GM21390 (cell line): Measurements from ENCODE around the gene RBMX2.
A peak's percentile ranks its signal among the peaks of the same experiment; 100 is the strongest.
"Not testable (repeated sequence)": the region's sequence is repeated elsewhere in the genome, so short reads cannot be mapped to it uniquely, and the experiment has no call there.

Experiments
- ATAC-seq: cut with Tn5 transposase; IDR thresholded peaks from one replicate; pipeline ENCODE4 v1.9.1; 2021; ENCODE audit not compliant: unreplicated experiment

RBMX2 gene, protein sequence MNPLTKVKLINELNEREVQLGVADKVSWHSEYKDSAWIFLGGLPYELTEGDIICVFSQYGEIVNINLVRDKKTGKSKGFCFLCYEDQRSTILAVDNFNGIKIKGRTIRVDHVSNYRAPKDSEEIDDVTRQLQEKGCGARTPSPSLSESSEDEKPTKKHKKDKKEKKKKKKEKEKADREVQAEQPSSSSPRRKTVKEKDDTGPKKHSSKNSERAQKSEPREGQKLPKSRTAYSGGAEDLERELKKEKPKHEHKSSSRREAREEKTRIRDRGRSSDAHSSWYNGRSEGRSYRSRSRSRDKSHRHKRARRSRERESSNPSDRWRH

GRCh38 chrX:130401415-130402207 lies at the start of gene RBMX2:
Gene RBMX2 (plus strand): TSS chrX:130401987. CDS start chrX:130402033, 46 bp downstream.
- peak; percentile 95 for ATAC-seq

GRCh38 chrX:130352050-130352449 lies 49.7 kb upstream of the RBMX2 start:
- ATAC-seq = not testable (repeated sequence)

- no peak for ATAC-seq
These were observed 25.7 kb upstream of the RBMX2 start for GRCh38 chrX:130376077-130376476.

GRCh38 chrX:130378024-130378669 lies 23.6 kb upstream of the RBMX2 start:
- no peak for ATAC-seq

DNA sequence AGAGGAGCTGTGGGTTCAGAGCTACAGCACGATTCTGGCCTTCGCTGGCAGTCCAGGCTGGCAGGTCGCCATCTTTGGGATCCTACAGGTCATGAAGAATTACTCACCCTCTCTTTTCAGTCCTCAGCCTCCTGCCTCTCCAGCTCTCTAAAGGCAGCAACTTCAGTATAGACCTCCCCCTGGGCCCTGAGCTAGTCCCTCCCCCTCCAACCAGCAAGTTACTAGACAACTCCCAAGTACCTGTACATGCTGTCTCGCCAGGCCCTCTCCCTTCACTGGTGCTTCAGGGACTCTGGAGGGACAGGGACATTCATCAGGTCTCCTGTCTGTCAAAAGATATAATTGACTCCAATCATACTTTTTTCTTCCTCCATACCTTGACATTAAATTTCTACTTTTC lies 16.3 kb upstream of the RBMX2 start, which contains the start of gene GPR119:
Gene GPR119, minus strand, starts transcription at position 155 of the 400 bp plus-strand sequence. CDS start 227 bp downstream, outside the sequence.
- no peak for ATAC-seq

- no peak for ATAC-seq
These were observed 15.4 kb upstream of the RBMX2 start for GRCh38 chrX:130386408-130386808.

DNA sequence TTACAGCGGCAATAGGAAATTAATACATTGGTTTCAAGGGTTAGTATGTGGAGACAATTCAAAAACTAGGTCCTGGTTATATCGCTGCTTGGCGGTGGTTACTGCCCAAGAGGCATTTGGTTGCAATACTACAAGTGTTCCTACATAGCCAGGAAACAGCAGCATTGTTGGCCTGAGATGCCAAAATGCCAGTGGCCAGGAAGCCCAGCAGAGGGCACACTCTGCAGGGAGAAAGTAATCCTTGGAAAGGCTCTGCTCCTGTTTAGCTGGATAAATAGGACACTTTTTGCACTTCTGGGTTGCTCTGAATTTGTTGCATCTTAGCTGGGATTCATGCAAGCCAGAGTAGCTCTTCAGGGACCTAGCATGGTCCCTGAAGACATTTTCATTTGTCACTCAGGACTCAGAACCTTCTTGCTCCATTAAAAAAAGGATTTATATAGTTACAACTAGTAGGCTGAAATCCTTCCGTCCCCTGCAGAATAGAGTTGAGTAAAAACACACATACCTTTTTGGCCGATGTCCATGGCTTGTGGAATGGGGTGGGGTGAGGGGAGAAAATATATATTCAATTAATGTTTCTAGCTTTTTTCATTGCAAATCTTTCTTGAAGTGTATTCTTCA lies 8.2 kb upstream of the RBMX2 start:
- ATAC-seq = no peak

GRCh38 chrX:130395341-130395740 lies 6.4 kb upstream of the RBMX2 start:
- ATAC-seq = no peak

GRCh38 chrX:130402208-130402684 lies 459 bp downstream of the RBMX2 start:
- no peak for ATAC-seq

DNA sequence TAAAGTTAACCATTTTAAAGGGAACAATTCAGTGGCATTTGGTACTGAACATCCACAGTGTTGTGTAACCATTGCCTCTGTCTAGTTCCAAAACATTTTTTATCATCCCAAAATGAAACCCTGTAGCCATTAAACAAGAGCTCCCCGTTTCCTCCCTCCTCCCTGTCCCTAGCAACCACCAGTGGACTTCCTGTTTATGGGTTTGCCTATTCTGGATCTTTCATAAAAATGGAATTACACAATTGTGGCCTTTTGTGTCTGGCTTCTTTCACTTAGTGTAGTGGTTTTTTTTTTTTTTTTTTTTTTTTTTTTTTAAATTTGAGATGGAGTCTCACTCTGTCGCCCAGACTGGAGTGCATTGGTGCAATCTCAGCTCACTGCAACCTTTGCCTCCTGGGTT lies 11.6 kb downstream of the RBMX2 start:
- ATAC-seq = no peak

DNA sequence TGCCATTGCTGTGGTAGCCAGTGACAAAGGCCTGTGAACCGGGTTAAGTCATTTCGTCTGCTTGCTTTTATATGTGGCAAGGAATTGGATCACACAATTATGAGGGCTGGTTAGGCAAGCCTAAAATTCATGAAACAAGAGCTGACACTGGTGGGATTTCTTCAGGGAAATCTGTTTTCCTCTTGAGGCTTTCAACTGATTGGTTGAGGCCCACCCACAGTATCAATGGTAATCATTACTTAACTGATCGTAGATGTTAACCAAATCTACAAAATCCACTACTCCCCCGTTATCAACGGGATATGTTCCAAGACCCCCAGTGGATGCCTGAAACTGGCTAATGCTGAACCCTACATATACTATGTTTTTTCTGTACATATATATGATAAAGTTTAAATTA lies 13.0 kb downstream of the RBMX2 start:
- no peak for ATAC-seq

DNA sequence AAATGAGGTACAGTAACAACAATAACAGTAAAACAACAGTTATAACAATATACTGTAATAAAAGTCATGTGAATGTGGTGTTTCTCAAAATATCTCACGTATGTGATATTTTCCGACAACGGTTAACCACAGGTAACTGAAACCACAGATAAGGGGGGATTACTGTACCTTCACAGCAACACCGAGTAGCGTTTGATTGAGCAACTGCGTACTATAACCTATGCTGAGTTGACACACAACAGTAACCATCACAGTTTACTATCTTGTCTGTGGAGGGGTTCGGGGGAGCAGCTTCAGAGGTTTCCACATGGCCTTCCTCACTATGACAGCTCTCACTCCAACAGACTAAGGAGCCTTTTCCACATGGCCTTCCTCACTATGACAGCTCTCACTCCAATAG lies 13.4 kb downstream of the RBMX2 start:
- ATAC-seq = no peak

GRCh38 chrX:130416785-130417184 lies 15.0 kb downstream of the RBMX2 start:
- ATAC-seq = no peak

DNA sequence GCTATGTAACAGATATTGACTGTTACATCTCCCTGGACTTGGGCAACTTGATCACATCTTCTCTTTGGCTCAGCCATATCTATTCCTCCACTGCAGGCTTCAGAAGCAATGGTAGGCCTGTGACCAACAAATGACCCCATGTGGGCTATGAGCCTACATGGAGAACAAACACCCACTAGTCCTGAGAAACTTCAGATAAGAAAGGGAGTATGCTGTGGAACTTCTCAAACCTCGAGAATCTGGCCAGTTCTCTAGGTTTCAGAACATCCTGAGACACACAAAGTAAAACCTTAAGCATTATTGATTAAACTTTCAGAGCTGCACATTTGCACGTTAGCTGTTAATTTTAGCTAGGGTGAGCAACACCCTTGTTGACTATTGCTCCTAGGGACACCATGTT lies 16.3 kb downstream of the RBMX2 start:
- ATAC-seq = no peak

DNA sequence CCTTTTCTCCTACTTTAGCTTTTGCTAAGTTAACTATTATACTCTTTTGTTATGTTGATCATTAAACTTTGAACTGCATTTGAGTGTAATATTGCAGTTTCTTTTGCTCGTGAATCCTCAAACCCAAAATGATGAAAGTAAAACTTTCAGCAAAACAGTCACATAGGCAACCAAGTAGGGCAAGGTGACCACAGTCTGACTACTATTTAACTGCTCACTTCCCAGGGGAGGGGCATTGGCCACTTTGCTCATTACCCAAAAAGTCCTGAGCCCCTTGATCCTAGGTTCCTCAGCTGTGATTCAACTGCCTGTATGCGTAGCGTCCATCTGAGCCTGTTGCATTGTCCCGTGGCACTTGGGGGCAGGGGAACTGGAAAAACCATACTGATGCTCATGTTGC lies 17.0 kb downstream of the RBMX2 start:
- no peak for ATAC-seq

DNA sequence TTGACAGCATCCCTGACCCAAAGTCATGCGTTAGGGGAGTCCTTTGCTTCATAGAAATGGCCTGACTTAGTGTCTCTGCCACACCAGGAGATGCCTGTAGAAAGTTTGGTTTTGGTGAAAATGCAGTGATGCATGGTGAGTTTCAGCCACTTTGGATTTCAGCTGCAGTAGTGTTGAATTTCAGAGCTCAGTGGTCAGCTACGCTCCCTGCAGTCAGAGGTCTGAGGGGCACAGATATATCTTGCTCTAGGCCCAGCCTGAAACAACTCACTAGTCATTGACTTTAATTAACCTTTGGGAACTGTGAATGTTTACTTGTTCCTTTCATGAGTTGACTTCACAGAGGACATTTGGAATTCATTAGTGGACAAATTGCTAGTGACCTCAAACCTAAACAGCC lies 17.5 kb downstream of the RBMX2 start:
- no peak for ATAC-seq

- ATAC-seq = no peak
These were observed 24.7 kb downstream of the RBMX2 start for GRCh38 chrX:130426531-130426930.

DNA sequence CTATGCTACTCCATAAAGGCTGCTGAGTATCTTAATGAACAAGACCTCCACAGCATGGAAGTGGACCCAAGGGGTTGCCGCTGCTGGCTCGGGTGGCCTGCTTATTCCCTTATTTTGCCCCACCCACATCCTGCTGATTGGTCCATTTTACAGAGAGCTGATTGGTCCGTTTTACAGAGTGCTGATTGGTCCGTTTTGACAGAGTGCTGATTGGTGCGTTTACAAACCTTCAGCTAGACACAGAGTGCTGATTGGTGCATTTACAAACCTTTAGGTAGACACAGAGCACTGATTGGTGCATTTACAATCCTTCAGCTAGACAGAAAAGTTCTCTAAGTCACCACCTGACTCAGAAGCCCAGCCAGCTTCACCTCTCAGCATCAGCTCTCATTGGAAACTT lies 27.4 kb downstream of the RBMX2 start:
- ATAC-seq = not testable (repeated sequence)

DNA sequence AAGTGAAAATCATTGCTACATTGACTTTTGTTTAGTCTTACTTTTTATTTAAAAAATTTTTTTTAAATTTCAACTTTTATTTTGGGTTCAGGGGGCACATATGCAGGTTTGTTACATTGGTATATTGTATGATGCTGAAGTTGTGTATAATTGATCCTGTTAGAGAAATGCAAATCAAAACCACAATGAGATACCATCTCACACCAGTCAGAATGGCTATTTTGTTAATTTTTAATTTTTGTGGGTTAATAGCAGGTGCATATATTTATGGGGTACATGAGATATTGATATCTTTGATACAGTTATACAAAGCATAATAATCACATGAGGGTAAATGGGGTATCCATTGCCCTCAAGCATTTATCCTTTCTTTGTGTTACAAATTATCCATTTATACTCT lies 34.1 kb downstream of the RBMX2 start:
- no peak for ATAC-seq

DNA sequence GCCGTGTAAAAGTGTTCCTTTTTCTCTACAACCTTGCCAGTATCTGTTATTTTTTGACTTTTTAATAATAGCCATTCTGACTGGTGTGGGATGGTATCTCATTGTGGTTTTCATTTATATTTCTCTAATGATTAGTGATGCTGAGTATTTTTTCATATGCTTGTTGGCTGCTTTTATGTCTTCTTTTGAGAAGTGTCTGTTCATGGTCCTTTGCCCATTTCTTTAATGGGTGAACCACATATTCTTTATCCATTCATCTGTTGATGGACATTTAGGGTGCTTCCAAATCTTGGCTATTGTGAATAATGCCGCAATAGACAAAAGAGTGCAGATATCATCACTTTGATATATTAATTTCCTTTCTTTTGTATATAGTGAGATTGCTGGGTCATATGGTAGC lies 36.2 kb downstream of the RBMX2 start:
- not testable (repeated sequence) for ATAC-seq

GRCh38 chrX:130443875-130444274 lies 42.1 kb downstream of the RBMX2 start:
- ATAC-seq = no peak
